Measurements from ENCODE around the gene AJM1.

The AJM1 gene

DNA sequence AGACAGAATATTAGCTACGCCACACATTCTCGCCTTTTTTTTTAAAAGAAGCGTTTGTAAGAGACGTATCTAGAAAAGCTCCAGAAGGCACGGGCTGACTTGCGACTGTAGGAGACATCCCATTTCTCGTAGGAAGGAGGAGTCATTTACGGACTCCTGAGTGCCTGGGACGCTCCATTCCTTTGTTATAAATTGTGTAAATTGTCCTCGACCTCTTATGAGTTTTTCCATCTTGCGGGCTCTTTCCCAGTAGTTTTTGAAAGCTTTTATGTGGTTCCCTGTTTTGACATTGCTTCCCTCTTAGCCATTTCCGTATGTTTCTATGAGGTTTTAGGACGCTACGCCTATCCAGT is 33.5 kb upstream of the AJM1 start:
- peaks cover 14% of the 10 kb centered on the region for H3K4me1 ChIP-seq (ENCODE audit: insufficient read depth, poor library complexity, severe bottlenecking)
- TF ChIP-seq, protein P1, sequence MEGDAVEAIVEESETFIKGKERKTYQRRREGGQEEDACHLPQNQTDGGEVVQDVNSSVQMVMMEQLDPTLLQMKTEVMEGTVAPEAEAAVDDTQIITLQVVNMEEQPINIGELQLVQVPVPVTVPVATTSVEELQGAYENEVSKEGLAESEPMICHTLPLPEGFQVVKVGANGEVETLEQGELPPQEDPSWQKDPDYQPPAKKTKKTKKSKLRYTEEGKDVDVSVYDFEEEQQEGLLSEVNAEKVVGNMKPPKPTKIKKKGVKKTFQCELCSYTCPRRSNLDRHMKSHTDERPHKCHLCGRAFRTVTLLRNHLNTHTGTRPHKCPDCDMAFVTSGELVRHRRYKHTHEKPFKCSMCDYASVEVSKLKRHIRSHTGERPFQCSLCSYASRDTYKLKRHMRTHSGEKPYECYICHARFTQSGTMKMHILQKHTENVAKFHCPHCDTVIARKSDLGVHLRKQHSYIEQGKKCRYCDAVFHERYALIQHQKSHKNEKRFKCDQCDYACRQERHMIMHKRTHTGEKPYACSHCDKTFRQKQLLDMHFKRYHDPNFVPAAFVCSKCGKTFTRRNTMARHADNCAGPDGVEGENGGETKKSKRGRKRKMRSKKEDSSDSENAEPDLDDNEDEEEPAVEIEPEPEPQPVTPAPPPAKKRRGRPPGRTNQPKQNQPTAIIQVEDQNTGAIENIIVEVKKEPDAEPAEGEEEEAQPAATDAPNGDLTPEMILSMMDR (IDR thresholded peaks at IDR 0.05; ENCODE audit: poor library complexity, severe bottlenecking): no peak
- DNase-seq (ENCODE audit: low spot score) (no peak), ATAC-seq (ENCODE audit: low read depth) (no peak)
- peak overlapping the region; percentile 67 for H3K27ac ChIP-seq (ENCODE audit: poor library complexity, severe bottlenecking)
- peaks cover 41% of the 10 kb centered on the region for H3K36me3 ChIP-seq (ENCODE audit: low read depth)
- no peaks in the 10 kb centered on the region for H3K27me3 ChIP-seq (ENCODE audit: insufficient read depth, poor library complexity, severe bottlenecking)
- no peaks in the 10 kb centered on the region for H3K9me3 ChIP-seq (ENCODE audit: severe bottlenecking)
- peak overlapping the region; percentile 100 for H3K4me3 ChIP-seq (ENCODE audit: severe bottlenecking)

DNA sequence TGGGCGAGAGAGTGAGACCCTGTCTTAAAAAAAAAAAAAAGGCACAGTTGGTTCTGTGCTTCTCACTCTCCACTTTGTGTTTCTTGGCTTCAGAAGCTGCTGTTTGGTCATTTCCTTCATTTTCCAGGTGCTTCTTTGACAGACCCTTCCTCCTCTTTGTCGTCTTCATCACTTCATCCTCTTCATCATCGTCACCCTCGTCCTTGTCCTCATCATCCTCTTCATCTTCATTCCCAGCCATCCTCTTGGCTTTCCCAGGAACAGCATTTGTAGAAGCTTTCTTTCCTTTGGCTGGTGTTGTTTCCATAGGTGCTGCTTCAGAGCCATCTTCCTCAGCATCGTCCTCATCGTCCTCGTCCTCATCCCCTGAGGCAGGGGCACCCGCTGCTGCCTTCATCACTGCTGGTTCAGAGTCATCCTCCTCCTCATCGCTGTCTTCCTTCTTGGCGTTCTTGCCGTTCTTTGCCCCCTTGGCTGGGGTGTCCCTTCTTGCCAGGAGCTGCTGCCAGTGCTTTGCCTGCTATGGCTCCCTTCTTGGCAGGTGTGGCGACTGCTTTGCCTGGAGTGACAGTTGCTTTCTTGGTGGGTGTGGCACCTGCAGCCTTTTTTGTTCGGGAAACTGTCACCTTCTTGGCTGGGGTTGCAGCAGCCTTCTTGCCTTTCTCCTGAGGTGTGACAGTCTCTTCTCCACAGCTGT is 27.4 kb upstream of the AJM1 start:
- Histone ChIP-seq H3K9me3 (ENCODE audit: severe bottlenecking) (no peaks in the 10 kb centered on the region), H3K27ac (ENCODE audit: poor library complexity, severe bottlenecking) (no peak overlapping the region), H3K4me1 (ENCODE audit: insufficient read depth, poor library complexity, severe bottlenecking) (peaks cover 4% of the 10 kb centered on the region), H3K4me3 (ENCODE audit: severe bottlenecking) (no peak overlapping the region), H3K36me3 (ENCODE audit: low read depth) (peaks cover 52% of the 10 kb centered on the region), H3K27me3 (ENCODE audit: insufficient read depth, poor library complexity, severe bottlenecking) (no peaks in the 10 kb centered on the region)
- TF ChIP-seq, protein P1 (IDR thresholded peaks at IDR 0.05; ENCODE audit: poor library complexity, severe bottlenecking): no peak
- DNase-seq (ENCODE audit: low spot score): no peak
- no peak for ATAC-seq (ENCODE audit: low read depth)

DNA sequence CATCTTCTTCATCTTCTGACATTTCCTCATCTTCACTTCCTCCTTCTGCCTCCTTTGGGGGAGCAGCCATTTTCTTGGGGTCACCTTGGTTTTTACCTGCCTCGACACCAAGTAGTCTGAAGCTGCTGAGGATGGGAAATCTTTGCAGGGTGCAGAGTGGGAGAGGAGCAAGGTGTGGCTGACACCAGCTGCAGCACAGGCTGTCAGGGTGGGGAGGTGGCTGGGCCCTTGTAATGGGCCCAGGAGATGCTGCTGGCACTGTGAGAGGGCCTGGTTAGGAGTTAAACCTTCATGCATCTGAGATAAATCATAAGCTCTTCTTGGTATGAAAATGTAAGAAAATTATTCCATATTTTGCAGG is 26.9 kb upstream of the AJM1 start:
- peaks cover 48% of the 10 kb centered on the region for H3K36me3 ChIP-seq (ENCODE audit: low read depth)
- ATAC-seq (ENCODE audit: low read depth): no peak
- TF ChIP-seq, protein P1 (IDR thresholded peaks at IDR 0.05; ENCODE audit: poor library complexity, severe bottlenecking): no peak
- no peak for DNase-seq (ENCODE audit: low spot score)
- H3K4me1 ChIP-seq (ENCODE audit: insufficient read depth, poor library complexity, severe bottlenecking): no peaks in the 10 kb centered on the region
- no peak overlapping the region for H3K27ac ChIP-seq (ENCODE audit: poor library complexity, severe bottlenecking)
- H3K27me3 ChIP-seq (ENCODE audit: insufficient read depth, poor library complexity, severe bottlenecking): no peaks in the 10 kb centered on the region
- no peaks in the 10 kb centered on the region for H3K9me3 ChIP-seq (ENCODE audit: severe bottlenecking)
- no peak overlapping the region for H3K4me3 ChIP-seq (ENCODE audit: severe bottlenecking)

DNA sequence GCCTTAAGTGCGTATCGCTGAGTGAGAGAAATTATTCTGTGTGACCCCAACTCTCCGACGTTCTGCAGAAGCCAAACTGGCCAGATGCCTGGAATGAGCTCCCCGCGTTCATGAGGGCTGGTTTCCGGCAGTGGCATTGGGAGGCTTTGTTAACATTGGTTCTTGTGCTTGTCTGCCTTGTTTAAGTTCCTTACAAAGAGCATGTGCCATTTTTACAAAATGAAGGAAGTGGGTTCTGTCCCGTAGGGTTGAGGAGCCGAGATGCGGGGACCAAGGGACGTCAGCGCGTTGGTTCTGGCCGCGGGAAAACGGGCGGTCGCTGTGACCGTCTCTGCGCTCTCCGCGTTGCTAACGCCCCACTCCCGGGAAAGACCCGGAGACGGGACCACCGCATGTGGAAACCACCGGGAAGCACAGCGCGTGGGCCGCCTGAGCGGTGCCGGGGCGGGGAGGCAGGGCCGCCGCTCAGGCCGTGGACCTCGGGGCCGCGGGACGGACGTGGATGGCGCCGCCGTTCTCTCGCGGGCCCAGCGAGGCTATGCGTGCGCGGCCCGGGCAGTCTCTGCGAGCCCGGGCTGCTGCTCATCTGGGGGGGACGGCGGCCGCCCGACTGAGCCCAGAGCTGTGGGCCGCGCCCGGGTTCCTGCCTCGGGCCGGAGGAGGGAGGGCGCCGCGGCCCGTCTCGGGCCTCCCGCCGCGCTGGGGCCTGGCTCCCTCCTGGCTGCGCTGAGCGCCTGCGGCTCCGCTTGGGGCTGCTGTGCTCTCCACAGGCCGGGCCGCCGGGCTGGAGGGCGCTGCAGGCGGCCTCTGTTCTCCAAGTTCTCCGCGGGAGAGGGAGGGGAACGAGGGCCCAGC is 21.1 kb upstream of the AJM1 start:
- Histone ChIP-seq H3K36me3 (ENCODE audit: low read depth) (peaks cover 25% of the 10 kb centered on the region), H3K4me3 (ENCODE audit: severe bottlenecking) (no peak overlapping the region), H3K27ac (ENCODE audit: poor library complexity, severe bottlenecking) (no peak overlapping the region), H3K4me1 (ENCODE audit: insufficient read depth, poor library complexity, severe bottlenecking) (no peaks in the 10 kb centered on the region), H3K9me3 (ENCODE audit: severe bottlenecking) (no peaks in the 10 kb centered on the region), H3K27me3 (ENCODE audit: insufficient read depth, poor library complexity, severe bottlenecking) (no peaks in the 10 kb centered on the region)
- DNase-seq (ENCODE audit: low spot score) (no peak), ATAC-seq (ENCODE audit: low read depth) (no peak)
- TF ChIP-seq, protein P1 (IDR thresholded peaks at IDR 0.05; ENCODE audit: poor library complexity, severe bottlenecking): no peak
